Caco-2 (cell line): ENCODE results near the gene CDC6. TPM values are rescaled to one million over a fixed set of nuclear protein-coding genes. Genes with fewer than 3 reads are reported as not detected.

Source experiments
- BruUV-seq: library from RNA; stranded (reverse); fragments of 400-500 nt; replicated peaks from 2 replicates; lab custom pipeline; 2021; lab: Mats Ljungman, UMichigan
- CTCF ChIA-PET: fragments of 300-600 bp; sonication (Branson Sonifier 250); formaldehyde crosslinking; loops from one replicate; lab custom pipeline; 2022; ENCODE audit warnings: antibody characterized with exemption; lab: Charles Lee
- POLR2A ChIA-PET: fragments of 300-600 bp; sonication (Branson Sonifier 250); formaldehyde crosslinking; loops from one replicate; lab custom pipeline; 2022; ENCODE audit warnings: antibody characterized with exemption; lab: Charles Lee
- DNase-seq, 2 experiments: peaks; one replicate each; pipeline versions ENCODE4 v3.0.0 to v3.0.0-alpha.2; 2020 to 2022
- H3K27me3 ChIP-seq: replicated peaks from 2 replicates; pipeline ENCODE4 v1.6.0; 2011; ENCODE audit warnings: low read length; ENCODE audit not compliant: control insufficient read depth, insufficient read depth
- H3K36me3 ChIP-seq: 2 replicates; pipeline ENCODE4 v1.5.1; 2011; ENCODE audit warnings: low read length; ENCODE audit not compliant: control insufficient read depth, insufficient read depth
- H3K4me1 ChIP-seq: fragments of 250-450 bp; sonication (Bioruptor Pico); 2 replicates; pipeline ENCODE4 v1.5.1; 2020; ENCODE audit warnings: mild to moderate bottlenecking
- H3K4me3 ChIP-seq: 2 replicates; pipeline ENCODE4 v1.5.1; 2011; ENCODE audit warnings: low read depth, mild to moderate bottlenecking, control low read depth, low read length
- H3K9me3 ChIP-seq: fragments of 250-450 bp; sonication (Bioruptor Pico); 2 replicates; pipeline ENCODE4 v1.5.1; 2020; ENCODE audit warnings: mild to moderate bottlenecking, moderate library complexity
- H3K27ac Mint-ChIP-seq: one replicate; pipeline ENCODE4 v1.8.0; 2022; ENCODE audit warnings: mixed read lengths; ENCODE audit not compliant: unreplicated experiment
- H3K27me3 Mint-ChIP-seq: one replicate; pipeline ENCODE4 v1.8.0; 2022; ENCODE audit warnings: mixed read lengths; ENCODE audit not compliant: insufficient read depth, unreplicated experiment
- H3K36me3 Mint-ChIP-seq: one replicate; pipeline ENCODE4 v1.8.0; 2022; ENCODE audit warnings: mild to moderate bottlenecking, mixed read lengths; ENCODE audit not compliant: insufficient read depth, unreplicated experiment
- H3K4me1 Mint-ChIP-seq: one replicate; pipeline ENCODE4 v1.8.0; 2022; ENCODE audit warnings: low read depth, mixed read lengths; ENCODE audit not compliant: unreplicated experiment
- H3K4me3 Mint-ChIP-seq: one replicate; pipeline ENCODE4 v1.8.0; 2022; ENCODE audit warnings: mild to moderate bottlenecking, moderate library complexity, mixed read lengths; ENCODE audit not compliant: unreplicated experiment
- H3K9me3 Mint-ChIP-seq: one replicate; pipeline ENCODE4 v1.8.0; 2022; ENCODE audit warnings: mixed read lengths; ENCODE audit not compliant: unreplicated experiment
- CTCF ChIP-seq, 2 experiments: fragments of 200-600 bp in 1 of 2; IDR thresholded peaks; 1 replicate in 1 of 2; 2 replicates in 1 of 2; pipeline versions ENCODE4 v1.5.1 to v1.8.0; 2011 to 2022; ENCODE audit warnings: antibody characterized with exemption in 1 of 2, control low read depth in 1 of 2, inconsistent platforms in 1 of 2, low read depth in 1 of 2, low read length in 1 of 2, mild to moderate bottlenecking in 1 of 2, moderate library complexity in 1 of 2; ENCODE audit not compliant: insufficient read depth in 1 of 2, severe bottlenecking in 1 of 2, unreplicated experiment in 1 of 2
- intact Hi-C: fragments of 100-400 bp; cut with micrococcal nuclease; formaldehyde crosslinking; loops from one replicate; pipeline ENCODE4 v1.10.0; 2022; ENCODE audit not compliant: unreplicated experiment
- total RNA-seq: library from RNA; stranded (reverse); gene quantifications from 2 replicates; pipeline ENCODE4 v1.2.3, GENCODE V29; 2022

Gene CDC6
- total RNA-seq, 1 experiment from 2014 or later = 96.4 TPM

GRCh38 chr17:40313668-40314583, 26.2 kb downstream of the CDC6 start:
- no peak for TF ChIP-seq CTCF (IDR thresholded peaks at IDR 0.05; ENCODE audit: insufficient read depth in 1 of 2, low read depth in 1 of 2, low read length in 1 of 2, severe bottlenecking in 1 of 2, unreplicated experiment in 1 of 2)
- no peak overlapping the region for H3K4me3 Mint-ChIP-seq
- no TSS peak for BruUV-seq
- no peaks in the 10 kb centered on the region for H3K9me3 Mint-ChIP-seq
- DNase-seq = no peak
- no peaks in the 10 kb centered on the region for H3K27me3 ChIP-seq
- H3K4me1 Mint-ChIP-seq = peaks cover 19% of the 10 kb centered on the region
- H3K27me3 Mint-ChIP-seq = no peaks in the 10 kb centered on the region
- no peak overlapping the region for H3K4me3 ChIP-seq
- peaks cover 30% of the 10 kb centered on the region for H3K4me1 ChIP-seq
- no peaks in the 10 kb centered on the region for H3K36me3 ChIP-seq
- no peaks in the 10 kb centered on the region for H3K9me3 ChIP-seq
- peaks cover 14% of the 10 kb centered on the region for H3K36me3 Mint-ChIP-seq
- intact Hi-C loops = no loop called here
- POLR2A ChIA-PET = interaction anchor here (0.7 kb wide), 1 partner anchor 77 kb away, joined by 3 read pairs; no protein-coding TSS in a partner anchor
- CTCF ChIA-PET = interaction anchor here (0.6 kb wide), 1 partner anchor 163 kb away, joined by 6 read pairs; no protein-coding TSS in a partner anchor
- H3K27ac Mint-ChIP-seq = no peak overlapping the region

GRCh38 chr17:40314584-40314956, 26.9 kb downstream of the CDC6 start:
- no peak overlapping the region for H3K27ac Mint-ChIP-seq
- Histone ChIP-seq H3K27me3 (no peaks in the 10 kb centered on the region), H3K36me3 (no peaks in the 10 kb centered on the region), H3K4me1 (peaks cover 23% of the 10 kb centered on the region), H3K9me3 (no peaks in the 10 kb centered on the region), H3K4me3 (no peak overlapping the region)
- H3K36me3 Mint-ChIP-seq = peaks cover 14% of the 10 kb centered on the region
- no peak for DNase-seq
- ChIA-PET POLR2A (no interaction called here), CTCF (interaction anchor here (0.6 kb wide), 1 partner anchor 162 kb away, joined by 6 read pairs; no protein-coding TSS in a partner anchor)
- peaks cover 21% of the 10 kb centered on the region for H3K4me1 Mint-ChIP-seq
- no peaks in the 10 kb centered on the region for H3K9me3 Mint-ChIP-seq
- no TSS peak for BruUV-seq
- H3K4me3 Mint-ChIP-seq = no peak overlapping the region
- H3K27me3 Mint-ChIP-seq = no peaks in the 10 kb centered on the region
- intact Hi-C loops = no loop called here
- TF ChIP-seq CTCF (IDR thresholded peaks at IDR 0.05; ENCODE audit: insufficient read depth in 1 of 2, low read depth in 1 of 2, low read length in 1 of 2, severe bottlenecking in 1 of 2, unreplicated experiment in 1 of 2) = no peak

- DNase-seq = no peak
- peaks cover 14% of the 10 kb centered on the region for H3K36me3 Mint-ChIP-seq
- no peak for TF ChIP-seq CTCF (IDR thresholded peaks at IDR 0.05; ENCODE audit: insufficient read depth in 1 of 2, low read depth in 1 of 2, low read length in 1 of 2, severe bottlenecking in 1 of 2, unreplicated experiment in 1 of 2)
- Histone ChIP-seq H3K4me1 (peaks cover 19% of the 10 kb centered on the region), H3K27me3 (no peaks in the 10 kb centered on the region), H3K36me3 (no peaks in the 10 kb centered on the region), H3K4me3 (no peak overlapping the region), H3K9me3 (no peaks in the 10 kb centered on the region)
- H3K9me3 Mint-ChIP-seq = no peaks in the 10 kb centered on the region
- intact Hi-C loops = no loop called here
- ChIA-PET CTCF (interaction anchor here (1.0 to 2.8 kb wide), 2 partner anchors 8 to 40 kb away, joined by 4 to 27 read pairs; no protein-coding TSS in a partner anchor), POLR2A (no interaction called here)
- H3K27me3 Mint-ChIP-seq = no peaks in the 10 kb centered on the region
- no peak overlapping the region for H3K4me3 Mint-ChIP-seq
- peaks cover 27% of the 10 kb centered on the region for H3K4me1 Mint-ChIP-seq
- H3K27ac Mint-ChIP-seq = no peak overlapping the region
- no TSS peak for BruUV-seq
These were observed 27.5 kb downstream of the CDC6 start for GRCh38 chr17:40315206-40315605.
